Spleen (tissue), 11 donors: ENCODE results near the gene BRSK2. TPM values are rescaled to one million over a fixed set of nuclear protein-coding genes. Genes with fewer than 3 reads are reported as not detected.

Experiments
- DNase-seq: peaks from one replicate; pipeline ENCODE4 v3.0.0-alpha.2; 2020
- H3K27ac ChIP-seq, 8 donors: fragments of 200-600 bp; sonication (generic) in 7 of 8; 1 replicate in 4 of 8; 2 replicates in 4 of 8; pipeline versions ENCODE4 v1.5.0 to v1.8.0; 2016 to 2021; ENCODE audit warnings: inconsistent platforms in 4 of 8, mild to moderate bottlenecking in 4 of 8, moderate library complexity in 1 of 8
- H3K27me3 ChIP-seq, 7 donors: fragments of 200-600 bp; sonication (generic) in 6 of 7; replicated peaks in 1 of 7; 1 replicate in 4 of 7; 2 replicates in 3 of 7; pipeline versions ENCODE4 v1.5.0 to v1.8.0; 2016 to 2021; ENCODE audit warnings: inconsistent platforms in 3 of 7, mild to moderate bottlenecking in 1 of 7
- H3K36me3 ChIP-seq, 6 donors: fragments of 200-600 bp; sonication (generic) in 5 of 6; 1 replicate in 4 of 6; 2 replicates in 2 of 6; pipeline versions ENCODE4 v1.5.0 to v1.8.0; 2016 to 2021; ENCODE audit warnings: inconsistent platforms in 2 of 6
- H3K4me1 ChIP-seq, 6 donors: fragments of 200-600 bp; sonication (generic) in 5 of 6; 1 replicate in 3 of 6; 2 replicates in 3 of 6; pipeline versions ENCODE4 v1.5.0 to v1.8.0; 2016 to 2021; ENCODE audit warnings: inconsistent platforms in 3 of 6
- H3K4me3 ChIP-seq, 8 donors: fragments of 200-600 bp; sonication (generic) in 7 of 8; 1 replicate in 4 of 8; 2 replicates in 4 of 8; pipeline versions ENCODE4 v1.5.0 to v1.8.0; 2016 to 2021; ENCODE audit warnings: inconsistent platforms in 4 of 8, mild to moderate bottlenecking in 4 of 8, moderate library complexity in 2 of 8
- H3K9me3 ChIP-seq, 8 donors: fragments of 200-600 bp; sonication (generic) in 7 of 8; 1 replicate in 4 of 8; 2 replicates in 4 of 8; pipeline versions ENCODE4 v1.5.0 to v1.8.0; 2016 to 2021; ENCODE audit warnings: inconsistent platforms in 4 of 8
- CTCF ChIP-seq, 11 experiments: fragments of 200-600 bp in 7 of 11; fragments of 450-650 bp in 4 of 11; sonication (generic) in 4 of 11; IDR thresholded peaks in 8 of 11; conservative IDR thresholded peaks in 3 of 11; 1 replicate in 7 of 11; 2 replicates in 4 of 11; pipeline versions ENCODE4 v1.4.0 to v1.8.0; 2016 to 2021; ENCODE audit warnings: antibody characterized with exemption in 11 of 11, inconsistent platforms in 4 of 11, mild to moderate bottlenecking in 1 of 11
- POLR2A ChIP-seq, 3 donors: fragments of 450-650 bp; IDR thresholded peaks; one replicate each; pipeline ENCODE4 v1.5.1; 2017; ENCODE audit warnings: antibody characterized with exemption in 3 of 3, mild to moderate bottlenecking in 1 of 3
- POLR2AphosphoS5 ChIP-seq, 3 donors: sonication (generic); formaldehyde crosslinking; IDR thresholded peaks; one replicate each; pipeline ENCODE4 v1.5.1; 2017; ENCODE audit warnings: antibody characterized with exemption in 3 of 3
- WGBS, 5 donors: extraction: QIAGEN DNeasy Blood & Tissue Kit in 3 of 5; methylation state at CpG; one replicate each; pipeline versions ENCODE4 v1.1.5 to v1.1.7; 2013 to 2018; 5-methylcytosine and 5-hydroxymethylcytosine counted together
- intact Hi-C: fragments of 100-400 bp; cut with DNase I; formaldehyde crosslinking; loops from one replicate; pipeline ENCODE4 v1.15.0; 2023; ENCODE audit warnings: low total_unique reads
- polyA plus RNA-seq, 3 donors: library from polyadenylated mRNA; stranded (reverse); fragments of 200-250 nt; gene quantifications; one replicate each; pipeline ENCODE4 v1.2.1, GENCODE V29; 2013
- total RNA-seq, 7 donors: library from RNA; depleted of rRNA in 3 of 7; stranded (reverse); fragments of >200 nt in 3 of 7; fragmentation: NEBNext Ultra II Directional in 4 of 7; extraction: Animal tissue kit (Norgen Biotek cat#: 25700) in 4 of 7; gene quantifications; one replicate each; pipeline versions ENCODE4 v1.1.0 to v1.2.1, GENCODE V29; 2016 to 2021
- donor health status: healthy with polysubstance abuse.
- donor health status: DM: no; HTN: no; CAD: no; lungs with moderate emphysema.
- donor health status: DM: no; HTN: no; CAD: no.
- donor health status: Bipolar disorder and iron deficiency.
- donor health status: healthy.
- donor health status: DM: no; HTN: no; CAD: no.
- donor health status: DM: yes; HTN: yes; CAD: no.

The BRSK2 gene
- total and polyA plus RNA-seq, 10 donors, result 0.17 to 1.5 (median 0.42) TPM

- Histone ChIP-seq H3K27me3 (peaks cover 0 to 15% (median 0%) of the 10 kb centered on the region in 7 donors), H3K4me3 (no peak overlapping the region), H3K9me3 (no peaks in the 10 kb centered on the region), H3K27ac (peak overlapping the region in 5 of 8 donors; percentile 8 to 61 (median 30)), H3K4me1 (peaks cover 0 to 5% (median 0%) of the 10 kb centered on the region in 6 donors), H3K36me3 (no peaks in the 10 kb centered on the region)
- 78 to 85% (median 82%) methylated on average over 21 to 29 of the region's 29 CpGs for WGBS, 5 donors
- intact Hi-C loops, result no loop called here
- DNase-seq, result peak; percentile 66
- TF ChIP-seq POLR2AphosphoS5 (IDR thresholded peaks at IDR 0.05) (no peak), CTCF (IDR thresholded peaks at IDR 0.05 in 8 of 11, conservative IDR thresholded peaks at IDR 0.05 in 3 of 11) (no peak), POLR2A (IDR thresholded peaks at IDR 0.05) (no peak)
These were observed 40.2 kb upstream of the BRSK2 start for GRCh38 chr11:1349327-1350041.

DNA sequence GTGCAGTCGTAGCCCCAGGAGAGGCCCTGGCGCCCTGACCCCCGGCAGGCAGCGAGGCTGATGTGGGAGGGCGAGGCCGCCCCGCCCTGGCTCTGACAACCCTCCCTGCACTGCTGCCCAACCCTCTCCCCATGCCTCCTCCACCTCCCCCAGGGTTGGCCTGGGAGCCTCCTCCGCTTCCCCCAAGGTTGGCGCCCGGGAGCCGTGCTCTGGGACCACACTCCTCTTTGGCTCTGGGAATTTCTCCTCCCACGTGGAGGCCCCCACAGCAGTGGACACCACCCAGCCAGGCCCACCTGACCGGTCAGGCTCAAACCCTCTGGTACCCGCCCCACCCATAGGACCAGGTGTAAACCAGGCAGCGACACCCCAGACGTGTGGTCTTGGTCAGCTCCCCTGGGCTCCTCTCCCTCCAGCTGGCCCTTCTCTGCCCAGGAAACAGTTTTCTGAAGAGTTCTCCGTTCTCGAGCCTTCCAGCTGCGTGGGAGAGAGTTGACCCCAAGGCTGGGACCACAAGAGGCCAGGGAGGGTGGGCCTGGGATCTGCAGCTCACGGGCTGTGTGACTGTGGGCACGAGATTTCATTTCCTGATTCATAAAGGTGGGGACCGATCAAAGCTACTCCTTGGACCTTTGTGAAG is 39.5 kb upstream of the BRSK2 start:
- Histone ChIP-seq H3K27ac (peak overlapping the region in 5 of 8 donors; percentile 8 to 61 (median 30)), H3K4me1 (peaks cover 0 to 5% (median 0%) of the 10 kb centered on the region in 6 donors), H3K27me3 (peaks cover 0 to 18% (median 0%) of the 10 kb centered on the region in 7 donors), H3K36me3 (no peaks in the 10 kb centered on the region), H3K4me3 (no peak overlapping the region), H3K9me3 (no peaks in the 10 kb centered on the region)
- WGBS, 5 donors, result 67 to 79% (median 73%) methylated on average over 21 to 22 of the region's 22 CpGs
- intact Hi-C loops, result no loop called here
- no peak for TF ChIP-seq POLR2A (IDR thresholded peaks at IDR 0.05)
- TF ChIP-seq POLR2AphosphoS5 (IDR thresholded peaks at IDR 0.05), result no peak
- no peak for TF ChIP-seq CTCF (IDR thresholded peaks at IDR 0.05 in 8 of 11, conservative IDR thresholded peaks at IDR 0.05 in 3 of 11)
- DNase-seq, result peak; percentile 50

DNA sequence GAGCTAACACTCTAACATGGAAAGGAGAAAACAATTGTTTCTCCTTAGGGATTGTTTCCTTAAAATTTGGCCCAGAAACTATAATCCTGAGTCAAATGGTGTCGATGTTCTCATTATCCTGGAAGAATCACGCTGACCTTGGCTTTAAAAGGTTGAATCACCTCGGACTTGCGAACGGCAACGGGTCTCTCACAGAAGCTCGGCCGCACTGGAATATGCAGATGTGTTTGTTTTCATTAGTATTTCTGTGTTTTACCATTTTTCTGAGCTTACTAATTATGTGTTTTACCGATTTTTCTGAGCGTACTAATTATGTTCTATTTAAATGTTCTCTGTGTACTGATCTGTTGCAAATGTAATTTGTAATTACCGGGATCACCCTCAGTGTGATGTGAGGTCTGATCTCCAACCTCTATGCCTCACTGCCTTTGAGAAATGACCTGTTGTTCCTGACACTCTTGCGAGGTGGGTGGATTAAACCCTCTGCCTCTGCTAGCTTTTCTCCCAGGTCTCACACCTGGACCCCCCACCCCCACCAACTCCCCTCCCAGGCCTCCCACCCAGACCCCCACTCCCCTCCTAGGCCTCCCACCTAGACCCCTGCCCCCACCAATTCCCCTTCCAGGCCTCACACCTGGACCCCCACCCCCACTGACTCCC is 38.3 kb upstream of the BRSK2 start:
- TF ChIP-seq CTCF (IDR thresholded peaks at IDR 0.05 in 8 of 11, conservative IDR thresholded peaks at IDR 0.05 in 3 of 11) (no peak), POLR2A (IDR thresholded peaks at IDR 0.05) (no peak), POLR2AphosphoS5 (IDR thresholded peaks at IDR 0.05) (no peak)
- Histone ChIP-seq H3K4me1 (peaks cover 0 to 5% (median 0%) of the 10 kb centered on the region in 6 donors), H3K4me3 (no peak overlapping the region), H3K27me3 (peaks cover 0 to 18% (median 0%) of the 10 kb centered on the region in 7 donors), H3K27ac (no peak overlapping the region), H3K9me3 (no peaks in the 10 kb centered on the region), H3K36me3 (no peaks in the 10 kb centered on the region)
- 69 to 84% (median 79%) methylated on average over 12 of the region's 12 CpGs for WGBS, 5 donors
- DNase-seq, result peak; percentile 3
- intact Hi-C loops, result no loop called here
